Psoas muscle (tissue), 8 donors: ENCODE measurements around the gene RGS14. TPM values are rescaled to one million over a fixed set of nuclear protein-coding genes. Genes with fewer than 3 reads are reported as not detected.

Experiments
- ATAC-seq, 4 donors: fragments of 200-7000 bp; cut with Tn5 transposase; one replicate each; pipeline ENCODE4 v1.9.1; 2020; ENCODE audit warnings: moderate library complexity in 3 of 4, mild to moderate bottlenecking in 2 of 4
- DNase-seq, 2 donors: peaks; one replicate each; pipeline ENCODE4 v3.0.0-alpha.2; 2020
- H3K27ac ChIP-seq: fragments of 200-600 bp; one replicate; pipeline ENCODE4 v1.8.0; 2022
- H3K27me3 ChIP-seq, 3 donors: fragments of 200-600 bp in 1 of 3; one replicate each; pipeline versions ENCODE4 v1.6.1 to v1.8.0; 2013 to 2022; ENCODE audit warnings: low read length in 2 of 3, mild to moderate bottlenecking in 2 of 3, moderate library complexity in 1 of 3; ENCODE audit not compliant: insufficient read depth in 3 of 3
- H3K36me3 ChIP-seq, 2 donors: fragments of 200-600 bp in 1 of 2; one replicate each; pipeline versions ENCODE4 v1.6.1 to v1.8.0; 2013 to 2022; ENCODE audit warnings: low read depth in 1 of 2, mild to moderate bottlenecking in 1 of 2, moderate library complexity in 1 of 2; ENCODE audit not compliant: insufficient read depth in 1 of 2
- H3K4me1 ChIP-seq: fragments of 200-600 bp; one replicate; pipeline ENCODE4 v1.8.0; 2022
- H3K4me3 ChIP-seq: fragments of 200-600 bp; one replicate; pipeline ENCODE4 v1.8.0; 2022; ENCODE audit warnings: mild to moderate bottlenecking
- H3K9me3 ChIP-seq: fragments of 200-600 bp; one replicate; pipeline ENCODE4 v1.8.0; 2022
- CTCF ChIP-seq: fragments of 200-600 bp; IDR thresholded peaks from one replicate; pipeline ENCODE4 v1.8.0; 2022; ENCODE audit warnings: antibody characterized with exemption
- WGBS, 3 donors: extraction: QIAGEN DNeasy Blood & Tissue Kit; methylation state at CpG; one replicate each; pipeline versions ENCODE4 v1.1.6 to v1.1.7; 2013; 5-methylcytosine and 5-hydroxymethylcytosine counted together
- intact Hi-C, 2 donors: fragments of 100-400 bp; cut with DNase I; formaldehyde crosslinking; loops; one replicate each; pipeline versions ENCODE4 v1.11.0 to v1.14.2; 2022
- polyA plus RNA-seq, 3 donors: library from polyadenylated mRNA; stranded (reverse); fragments of 200-250 nt; gene quantifications; one replicate each; pipeline ENCODE4 v1.2.3, GENCODE V29; 2013
- total RNA-seq, 4 donors: library from RNA; stranded (reverse); fragmentation: NEBNext Ultra II Directional in 2 of 4; extraction: Animal tissue kit (Norgen Biotek cat#: 25700) in 2 of 4; gene quantifications; one replicate each; pipeline versions ENCODE4 v1.2.1 to v1.2.4, GENCODE V29; 2021 to 2023
- donor health status: healthy with polysubstance abuse.
- donor health status: DM: no; HTN: no; CAD: no; lungs with moderate emphysema.
- donor health status: Bipolar disorder and iron deficiency.
- donor health status: healthy.
- donor health status: DM: yes; HTN: yes; CAD: no.
- donor health status: DM: no; HTN: no; CAD: no.
- donor health status: DM: no; HTN: no; CAD: no.
- donor health status: DM: yes; HTN: yes; CAD: no.

RGS14 gene
- total and polyA plus RNA-seq, 7 donors: 3.6 to 23.2 (median 10.0) TPM

DNA sequence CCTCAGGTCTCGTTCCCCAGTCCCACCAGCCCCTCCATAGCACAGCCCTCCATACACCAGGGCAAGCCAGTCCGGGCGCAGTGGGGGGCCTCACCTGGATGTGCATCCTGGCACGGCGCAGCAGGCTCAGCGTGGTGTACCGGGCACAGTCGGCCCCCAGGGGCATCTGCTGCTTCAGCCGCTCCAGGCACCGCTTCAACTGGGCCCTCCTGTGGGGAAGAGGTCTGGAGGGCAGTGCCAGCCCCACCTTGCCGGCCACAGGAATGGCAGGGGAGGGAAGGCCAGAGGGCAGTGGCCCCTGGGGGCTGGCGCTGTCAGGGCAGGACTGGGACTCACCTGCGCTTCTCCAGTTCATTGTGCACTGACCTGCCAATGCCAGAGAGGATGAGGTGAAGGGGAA is 47.4 kb upstream of the RGS14 start:
- H3K27me3 ChIP-seq: no peaks in the 10 kb centered on the region
- peaks cover 34% of the 10 kb centered on the region for H3K4me1 ChIP-seq
- 82 to 85% (median 83%) methylated on average over 11 to 13 of the region's 13 CpGs for WGBS, 3 donors
- DNase-seq (peak in 1 of 2 donors; percentile 51), ATAC-seq (no peak)
- no peak overlapping the region for H3K4me3 ChIP-seq
- peak overlapping the region; percentile 72 for H3K27ac ChIP-seq
- TF ChIP-seq CTCF: no peak
- peaks cover 0 to 22% of the 10 kb centered on the region in 2 donors for H3K36me3 ChIP-seq
- intact Hi-C loops: loop anchor here (5.0 to 10.0 kb wide), 3 partner anchors 42 to 144 kb away; partner anchors contain the start of gene LMAN2 (in 1 of the 2)
- H3K9me3 ChIP-seq: no peaks in the 10 kb centered on the region

- ATAC-seq: no peak
- peaks cover 0 to 16% of the 10 kb centered on the region in 2 donors for H3K36me3 ChIP-seq
- TF ChIP-seq CTCF: no peak
- H3K9me3 ChIP-seq: no peaks in the 10 kb centered on the region
- intact Hi-C loops: loop anchor here (5.0 to 10.0 kb wide), 3 partner anchors 41 to 144 kb away; partner anchors contain the start of gene LMAN2 (in 1 of the 2)
- peak overlapping the region; percentile 73 for H3K4me3 ChIP-seq
- peaks cover 32% of the 10 kb centered on the region for H3K4me1 ChIP-seq
- no peaks in the 10 kb centered on the region for H3K27me3 ChIP-seq
- H3K27ac ChIP-seq: no peak overlapping the region
- peak in 1 of 2 donors; percentile 54 for DNase-seq
- 21 to 26% (median 25%) methylated on average over 14 to 20 of the region's 20 CpGs for WGBS, 3 donors
Measured at GRCh38 chr5:177310757-177311391, 46.9 kb upstream of the RGS14 start.

- no peak for ATAC-seq
- H3K9me3 ChIP-seq: no peaks in the 10 kb centered on the region
- intact Hi-C loops: loop anchor here (5.0 to 10.0 kb wide), 3 partner anchors 41 to 143 kb away; partner anchors contain the start of gene LMAN2 (in 1 of the 2)
- TF ChIP-seq CTCF: no peak
- 1 to 6% (median 5%) methylated on average over 18 to 23 of the region's 23 CpGs for WGBS, 3 donors
- peaks cover 0 to 15% of the 10 kb centered on the region in 2 donors for H3K36me3 ChIP-seq
- H3K27ac ChIP-seq: peak overlapping the region; percentile 83
- no peak for DNase-seq
- peaks cover 32% of the 10 kb centered on the region for H3K4me1 ChIP-seq
- H3K4me3 ChIP-seq: peak overlapping the region; percentile 73
- H3K27me3 ChIP-seq: no peaks in the 10 kb centered on the region
Measured at GRCh38 chr5:177311392-177311722, 46.4 kb upstream of the RGS14 start.

GRCh38 chr5:177311723-177312648 is 45.7 kb upstream of the RGS14 start, which contains the start of gene MXD3:
Gene MXD3 (minus strand): TSS chr5:177311898. CDS start chr5:177311830, 68 bp downstream.
- peaks cover 0 to 11% of the 10 kb centered on the region in 2 donors for H3K36me3 ChIP-seq
- intact Hi-C loops: loop anchor here (5.0 to 10.0 kb wide), 3 partner anchors 40 to 143 kb away; partner anchors contain the start of gene LMAN2 (in 1 of the 2)
- WGBS, 3 donors: 0 to 1% (median 1%) methylated on average over 57 to 78 of the region's 78 CpGs
- peak within 1 kb of the TSS; percentile 83 for H3K27ac ChIP-seq
- TF ChIP-seq CTCF: no peak
- peak; percentile 85 to 94 (median 86) for ATAC-seq
- DNase-seq: peak; percentile 98 to 99
- no peaks in the 10 kb centered on the region for H3K27me3 ChIP-seq
- peak within 1 kb of the TSS; percentile 73 for H3K4me3 ChIP-seq
- peaks cover 32% of the 10 kb centered on the region for H3K4me1 ChIP-seq
- no peaks in the 10 kb centered on the region for H3K9me3 ChIP-seq
